GM21723 (cell line): ENCODE results near the gene ERGIC1.
A peak's percentile ranks its signal among the peaks of the same experiment; 100 is the strongest.

Experiments
- ATAC-seq: cut with Tn5 transposase; IDR thresholded peaks from one replicate; pipeline ENCODE4 v1.9.1; 2021; ENCODE audit warnings: mild to moderate bottlenecking, moderate library complexity; ENCODE audit not compliant: unreplicated experiment

The ERGIC1 gene

DNA sequence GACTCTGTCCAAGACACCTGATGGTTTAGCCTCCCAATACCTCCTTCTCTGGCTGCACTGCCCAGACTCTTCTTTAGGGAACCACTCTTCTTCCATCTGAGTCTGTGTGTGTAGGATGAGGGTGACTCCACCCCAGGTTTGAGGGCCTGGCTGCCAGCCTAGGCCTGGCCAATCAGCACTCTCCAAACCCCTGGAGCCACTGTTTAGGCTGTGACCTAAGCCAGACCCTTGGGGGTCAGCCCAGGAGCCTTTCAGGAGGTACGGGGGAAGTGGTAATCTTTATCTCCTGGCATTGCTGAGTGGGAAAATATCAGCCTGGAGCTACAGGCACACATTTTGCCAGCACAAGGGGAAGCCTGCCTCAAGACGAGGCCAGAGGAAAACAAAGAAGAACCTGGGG lies 6.2 kb upstream of the ERGIC1 start:
- no peak for ATAC-seq

GRCh38 chr5:172828911-172829431 lies 5.1 kb upstream of the ERGIC1 start:
- ATAC-seq = no peak

- no peak for ATAC-seq
Measured at GRCh38 chr5:172830275-172830799, 3.7 kb upstream of the ERGIC1 start.

- no peak for ATAC-seq
Measured at GRCh38 chr5:172830876-172831662, 3.0 kb upstream of the ERGIC1 start.

GRCh38 chr5:172832383-172833315 lies 1.4 kb upstream of the ERGIC1 start:
- ATAC-seq = no peak

- no peak for ATAC-seq
Measured at GRCh38 chr5:172833372-172833685, 722 bp upstream of the ERGIC1 start.

GRCh38 chr5:172834415-172835289 lies 601 bp downstream of the ERGIC1 start:
- ATAC-seq = peak; percentile 28

DNA sequence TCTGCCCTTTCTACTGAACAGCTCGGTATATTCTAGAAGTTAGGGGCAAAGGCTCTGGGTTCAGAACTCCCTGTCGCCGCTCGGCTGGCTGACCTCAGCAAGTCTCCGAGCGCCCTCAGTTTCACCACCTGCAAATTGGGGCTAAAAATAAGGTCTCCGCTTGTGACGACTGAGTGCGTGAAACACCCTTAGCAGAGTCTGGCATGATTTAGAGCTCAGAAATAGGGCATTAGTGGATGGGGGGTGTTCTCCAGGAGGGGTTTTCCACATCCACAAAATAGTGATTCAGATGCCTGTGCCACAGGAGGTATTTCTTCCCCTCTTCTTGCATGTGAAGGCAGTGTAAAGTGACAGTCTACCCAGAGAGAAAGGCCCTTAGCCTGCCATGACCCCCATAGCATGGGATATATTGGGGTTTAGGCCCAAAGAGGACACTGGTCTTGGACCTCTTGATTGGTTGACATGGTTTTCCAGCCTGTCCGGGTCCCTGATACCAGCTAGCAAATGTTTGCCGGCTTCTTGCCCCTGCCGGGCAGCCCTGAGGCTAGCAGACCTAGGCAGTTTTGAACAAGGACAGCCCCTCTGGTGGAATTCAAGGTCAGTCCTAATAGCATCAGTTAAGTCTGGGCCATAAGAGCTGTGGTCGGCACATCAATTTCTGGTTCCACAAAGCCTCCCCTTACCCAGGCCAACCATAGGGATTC lies 1.4 kb downstream of the ERGIC1 start:
- ATAC-seq = no peak

- no peak for ATAC-seq
Measured at GRCh38 chr5:172835994-172836356, 1.9 kb downstream of the ERGIC1 start.

GRCh38 chr5:172837640-172838039 lies 3.6 kb downstream of the ERGIC1 start:
- ATAC-seq = peak; percentile 73

DNA sequence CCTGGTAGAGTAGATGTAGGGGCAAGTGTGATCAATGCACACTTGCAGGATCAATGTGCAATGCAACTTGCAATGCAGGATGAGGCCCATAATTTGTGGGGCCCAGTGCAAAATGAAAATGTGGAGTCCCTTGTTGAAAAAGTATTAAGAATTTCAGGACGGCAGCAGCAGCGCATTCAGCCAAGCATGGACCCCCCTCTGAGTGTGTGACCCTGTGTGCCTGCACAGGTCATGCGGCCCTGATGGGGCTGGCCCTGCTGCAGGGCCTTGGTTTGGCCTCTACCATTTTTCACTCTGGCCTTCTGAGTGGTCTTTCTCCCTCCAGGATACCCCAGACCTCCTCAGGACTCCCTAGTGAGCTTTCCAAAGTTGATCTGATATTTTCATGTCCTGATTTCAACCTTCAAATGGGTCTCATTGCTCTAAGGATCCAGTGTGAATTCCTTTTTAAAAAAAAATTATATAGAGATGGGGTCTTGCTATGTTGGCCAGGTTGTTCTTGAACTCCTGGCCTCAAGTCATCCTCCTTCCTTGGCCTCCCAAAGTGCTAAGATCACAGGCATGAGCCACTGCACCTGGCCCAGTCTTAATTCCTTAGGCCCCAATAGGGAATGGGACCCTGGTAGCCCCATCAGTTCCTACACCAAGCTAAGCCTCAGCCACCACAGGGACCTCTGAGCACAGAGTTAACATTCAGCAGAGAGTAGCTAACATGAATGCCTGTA lies 4.3 kb downstream of the ERGIC1 start:
- no peak for ATAC-seq

- ATAC-seq = no peak
Measured at GRCh38 chr5:172839669-172840431, 5.8 kb downstream of the ERGIC1 start.

GRCh38 chr5:172840432-172841154 lies 6.5 kb downstream of the ERGIC1 start:
- ATAC-seq = no peak

GRCh38 chr5:172841256-172841655 lies 7.2 kb downstream of the ERGIC1 start:
- no peak for ATAC-seq

- ATAC-seq = no peak
Measured at GRCh38 chr5:172843825-172844576, 9.9 kb downstream of the ERGIC1 start.

GRCh38 chr5:172844577-172844838 lies 10.5 kb downstream of the ERGIC1 start:
- ATAC-seq = no peak

GRCh38 chr5:172845154-172845553 lies 11.1 kb downstream of the ERGIC1 start:
- ATAC-seq = no peak

DNA sequence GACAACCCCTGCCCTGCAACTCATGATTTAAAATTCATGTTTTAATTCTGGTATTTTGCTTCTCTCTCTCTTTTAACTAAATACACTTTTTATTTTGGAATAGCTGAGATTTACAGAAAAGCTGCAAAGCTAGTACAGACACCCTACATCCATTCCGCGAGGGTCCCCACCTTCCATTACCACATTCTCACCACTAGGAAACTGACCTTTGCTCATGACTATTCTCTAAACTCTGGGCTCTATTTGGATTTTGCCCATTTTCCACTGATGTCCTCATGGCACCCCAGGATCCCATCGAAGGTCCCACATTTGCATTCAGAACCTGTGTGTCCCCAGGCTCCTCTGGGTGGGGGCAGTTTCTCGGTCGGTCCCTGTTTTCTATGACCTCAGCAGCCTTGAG lies 11.5 kb downstream of the ERGIC1 start:
- ATAC-seq = no peak
